Activated CD4-positive, alpha-beta T cell treated with anti-CD3 and anti-CD28 coated beads for 24 hours (primary cell): ENCODE measurements around the gene TMEM72.
A peak's percentile ranks its signal among the peaks of the same experiment; 100 is the strongest.

Experiments
- DNase-seq, 2 donors: peaks; one replicate each; pipeline ENCODE4 v3.0.0-alpha.2; 2020; ENCODE audit warnings: low read depth in 2 of 2

Gene TMEM72

GRCh38 chr10:44954042-44954441 is 42.9 kb downstream of the TMEM72 start:
- DNase-seq = no peak

GRCh38 chr10:44954962-44955361 is 43.8 kb downstream of the TMEM72 start:
- DNase-seq = no peak

GRCh38 chr10:44955413-44956070 is 44.4 kb downstream of the TMEM72 start:
- DNase-seq = no peak

GRCh38 chr10:44956226-44956625 is 45.1 kb downstream of the TMEM72 start:
- DNase-seq = no peak

GRCh38 chr10:44956717-44957706 is 45.9 kb downstream of the TMEM72 start:
- DNase-seq = no peak

GRCh38 chr10:44958196-44958897 is 47.2 kb downstream of the TMEM72 start:
- no peak for DNase-seq

- no peak for DNase-seq
Observed at GRCh38 chr10:44958898-44959246, 47.7 kb downstream of the TMEM72 start.

- peak; percentile 86 to 88 for DNase-seq
Observed at GRCh38 chr10:44959247-44960087, 48.3 kb downstream of the TMEM72 start, which contains the start of gene RASSF4. TSS of gene RASSF4 (plus strand) at chr10:44959802. CDS start at chr10:44970203, 10,401 bp downstream.

GRCh38 chr10:44960088-44960460 is 48.9 kb downstream of the TMEM72 start:
- DNase-seq = no peak

GRCh38 chr10:44960482-44961229 is 49.5 kb downstream of the TMEM72 start:
- no peak for DNase-seq

- DNase-seq = no peak
Observed at GRCh38 chr10:44961230-44961571, 50.1 kb downstream of the TMEM72 start.

GRCh38 chr10:44961931-44962750 is 51.0 kb downstream of the TMEM72 start:
- DNase-seq = no peak

- no peak for DNase-seq
Observed at GRCh38 chr10:44962870-44963738, 52.0 kb downstream of the TMEM72 start.

GRCh38 chr10:44963772-44964633 is 52.9 kb downstream of the TMEM72 start:
- DNase-seq = no peak

- DNase-seq = no peak
Observed at GRCh38 chr10:44965104-44965503, 54.0 kb downstream of the TMEM72 start.

- DNase-seq = no peak
Observed at GRCh38 chr10:44965651-44966097, 54.5 kb downstream of the TMEM72 start.

- no peak for DNase-seq
Observed at GRCh38 chr10:44966129-44966815, 55.1 kb downstream of the TMEM72 start.
